ENCODE results near the gene L3MBTL3. TPM values are rescaled to one million over a fixed set of nuclear protein-coding genes. Genes with fewer than 3 reads are reported as not detected.

L3MBTL3 gene
- total RNA-seq, 1 experiment from 2014 or later = 3.1 TPM

DNA sequence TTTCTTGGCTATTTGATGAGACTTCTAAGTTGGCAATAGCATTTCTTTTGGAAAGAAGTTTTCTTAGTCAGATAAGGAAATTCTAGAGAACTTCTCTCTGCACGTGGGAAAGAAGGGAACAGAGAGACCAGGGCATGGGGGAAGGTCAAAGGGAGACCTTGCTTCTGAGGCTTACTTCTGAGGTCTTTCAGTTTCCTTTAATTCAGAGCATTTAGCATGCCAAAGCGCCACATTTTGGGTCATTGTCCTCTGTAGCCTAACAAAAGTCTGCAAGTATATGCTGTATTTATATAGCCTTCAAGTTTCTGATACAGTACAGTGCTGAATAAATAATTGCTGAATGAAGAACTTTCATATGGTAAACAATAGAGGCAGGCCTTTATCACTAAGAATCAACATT, 108.8 kb downstream of the L3MBTL3 start:
- no peak overlapping the region for H3K4me3 ChIP-seq (ENCODE audit: low read length)
- no peak overlapping the region for H2AFZ ChIP-seq (ENCODE audit: low read length)
- no peak overlapping the region for H3K9ac ChIP-seq (ENCODE audit: low read length)
- no peaks in the 10 kb centered on the region for H3K9me2 ChIP-seq (replicated peaks; ENCODE audit: low read length)
- no peaks in the 10 kb centered on the region for H3K4me1 ChIP-seq (ENCODE audit: insufficient read depth, low read length)
- no peaks in the 10 kb centered on the region for H3K9me3 ChIP-seq (ENCODE audit: low read length)
- no peak overlapping the region for H3K4me2 ChIP-seq (ENCODE audit: low read length)
- H3K79me2 ChIP-seq (ENCODE audit: low read length) = no peaks in the 10 kb centered on the region
- POLR2A ChIA-PET (ENCODE audit: unreplicated experiment) = no interaction called here
- DNase-seq = no peak
- intact Hi-C loops (cut with micrococcal nuclease) = no loop called here
- no peak for ATAC-seq
- H3K36me3 ChIP-seq (ENCODE audit: low read depth, low read length) = no peaks in the 10 kb centered on the region
- no TSS peak for BruUV-seq (replicated peaks)
- CTCF ChIA-PET = no interaction called here
- H3F3A ChIP-seq (ENCODE audit: low read length, unreplicated experiment) = no peaks in the 10 kb centered on the region
- no peaks in the 10 kb centered on the region for H4K20me1 ChIP-seq (ENCODE audit: low read length)
- H3K27ac ChIP-seq (ENCODE audit: low read length) = no peak overlapping the region
- no peaks in the 10 kb centered on the region for H3K27me3 ChIP-seq (ENCODE audit: low read length)
- TF ChIP-seq, protein P1, sequence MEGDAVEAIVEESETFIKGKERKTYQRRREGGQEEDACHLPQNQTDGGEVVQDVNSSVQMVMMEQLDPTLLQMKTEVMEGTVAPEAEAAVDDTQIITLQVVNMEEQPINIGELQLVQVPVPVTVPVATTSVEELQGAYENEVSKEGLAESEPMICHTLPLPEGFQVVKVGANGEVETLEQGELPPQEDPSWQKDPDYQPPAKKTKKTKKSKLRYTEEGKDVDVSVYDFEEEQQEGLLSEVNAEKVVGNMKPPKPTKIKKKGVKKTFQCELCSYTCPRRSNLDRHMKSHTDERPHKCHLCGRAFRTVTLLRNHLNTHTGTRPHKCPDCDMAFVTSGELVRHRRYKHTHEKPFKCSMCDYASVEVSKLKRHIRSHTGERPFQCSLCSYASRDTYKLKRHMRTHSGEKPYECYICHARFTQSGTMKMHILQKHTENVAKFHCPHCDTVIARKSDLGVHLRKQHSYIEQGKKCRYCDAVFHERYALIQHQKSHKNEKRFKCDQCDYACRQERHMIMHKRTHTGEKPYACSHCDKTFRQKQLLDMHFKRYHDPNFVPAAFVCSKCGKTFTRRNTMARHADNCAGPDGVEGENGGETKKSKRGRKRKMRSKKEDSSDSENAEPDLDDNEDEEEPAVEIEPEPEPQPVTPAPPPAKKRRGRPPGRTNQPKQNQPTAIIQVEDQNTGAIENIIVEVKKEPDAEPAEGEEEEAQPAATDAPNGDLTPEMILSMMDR (conservative IDR thresholded peaks at IDR 0.05; ENCODE audit: low read depth, low read length) = no peak
- no peak for TF ChIP-seq EZH2 (IDR thresholded peaks at IDR 0.05; ENCODE audit: low read length, unreplicated experiment)

DNA sequence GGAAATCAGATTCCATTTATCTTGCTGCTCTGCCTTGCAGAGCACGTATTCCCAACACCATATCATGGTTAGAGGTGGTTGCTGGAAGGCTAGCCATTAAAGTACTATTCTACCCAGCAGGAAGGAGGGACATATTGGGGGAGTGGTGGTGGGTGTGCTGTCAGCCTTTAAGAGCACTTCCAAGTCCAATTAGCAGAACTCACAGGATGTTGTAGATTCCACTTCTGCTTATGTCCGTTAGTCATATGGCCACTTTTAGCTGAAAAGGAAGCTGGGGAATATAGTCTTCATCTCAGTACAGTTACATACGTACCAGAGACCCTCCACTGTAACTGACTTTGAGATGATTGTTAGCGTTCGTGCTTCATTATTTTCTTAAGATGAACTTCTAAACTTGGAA, 109.9 kb downstream of the L3MBTL3 start:
- BruUV-seq (replicated peaks) = no TSS peak
- Histone ChIP-seq H3K9me2 (replicated peaks; ENCODE audit: low read length) (no peaks in the 10 kb centered on the region), H3K4me1 (ENCODE audit: insufficient read depth, low read length) (no peaks in the 10 kb centered on the region), H3K9ac (ENCODE audit: low read length) (no peak overlapping the region), H3K9me3 (ENCODE audit: low read length) (no peaks in the 10 kb centered on the region), H3K27me3 (ENCODE audit: low read length) (no peaks in the 10 kb centered on the region), H3K36me3 (ENCODE audit: low read depth, low read length) (no peaks in the 10 kb centered on the region), H2AFZ (ENCODE audit: low read length) (no peak overlapping the region), H3F3A (ENCODE audit: low read length, unreplicated experiment) (no peaks in the 10 kb centered on the region), H3K27ac (ENCODE audit: low read length) (no peak overlapping the region), H4K20me1 (ENCODE audit: low read length) (no peaks in the 10 kb centered on the region), H3K4me3 (ENCODE audit: low read length) (no peak overlapping the region), H3K79me2 (ENCODE audit: low read length) (no peaks in the 10 kb centered on the region), H3K4me2 (ENCODE audit: low read length) (no peak overlapping the region)
- TF ChIP-seq EZH2 (IDR thresholded peaks at IDR 0.05; ENCODE audit: low read length, unreplicated experiment) = no peak
- TF ChIP-seq, protein P1 (conservative IDR thresholded peaks at IDR 0.05; ENCODE audit: low read depth, low read length) = no peak
- TF ChIP-seq EZH2phosphoT487 (IDR thresholded peaks at IDR 0.05; ENCODE audit: borderline replicate concordance, low read length) = no peak
- ATAC-seq = no peak
- DNase-seq = no peak
- ChIA-PET CTCF (no interaction called here), POLR2A (ENCODE audit: unreplicated experiment) (no interaction called here)
- intact Hi-C loops (cut with micrococcal nuclease) = no loop called here

DNA sequence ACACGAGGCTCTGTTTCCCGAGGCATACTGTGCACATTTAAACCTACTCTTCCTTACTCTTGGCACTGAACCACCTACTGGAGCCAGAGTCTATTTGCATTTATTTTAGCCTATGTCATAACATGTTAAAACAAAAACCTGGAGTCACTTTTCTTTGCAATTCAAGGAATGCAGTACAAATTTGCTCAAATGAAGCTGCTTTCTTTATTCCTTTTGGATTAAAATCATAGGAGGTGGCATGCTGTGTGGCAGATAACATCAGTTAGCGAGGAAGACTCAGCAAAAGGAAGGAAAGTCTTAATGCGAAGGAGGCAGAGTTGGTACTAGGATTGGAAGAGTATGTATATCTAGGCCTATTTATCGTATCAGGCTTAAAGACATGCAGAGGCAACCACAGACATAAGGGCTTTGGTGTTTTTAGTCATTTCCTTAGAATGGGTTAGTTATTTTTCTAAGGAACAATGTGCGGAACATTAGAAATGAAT, 111.4 kb downstream of the L3MBTL3 start:
- H3K9ac ChIP-seq (ENCODE audit: low read length) = no peak overlapping the region
- H3K27me3 ChIP-seq (ENCODE audit: low read length) = no peaks in the 10 kb centered on the region
- ATAC-seq (no peak), DNase-seq (no peak)
- H3K9me3 ChIP-seq (ENCODE audit: low read length) = no peaks in the 10 kb centered on the region
- H3F3A ChIP-seq (ENCODE audit: low read length, unreplicated experiment) = no peaks in the 10 kb centered on the region
- no TSS peak for BruUV-seq (replicated peaks)
- H3K79me2 ChIP-seq (ENCODE audit: low read length) = no peaks in the 10 kb centered on the region
- H4K20me1 ChIP-seq (ENCODE audit: low read length) = no peaks in the 10 kb centered on the region
- intact Hi-C loops (cut with micrococcal nuclease) = no loop called here
- no peak overlapping the region for H3K4me3 ChIP-seq (ENCODE audit: low read length)
- no peak overlapping the region for H3K27ac ChIP-seq (ENCODE audit: low read length)
- CTCF ChIA-PET = no interaction called here
- H3K9me2 ChIP-seq (replicated peaks; ENCODE audit: low read length) = no peaks in the 10 kb centered on the region
- POLR2A ChIA-PET (ENCODE audit: unreplicated experiment) = no interaction called here
- TF ChIP-seq EZH2phosphoT487 (IDR thresholded peaks at IDR 0.05; ENCODE audit: borderline replicate concordance, low read length) = no peak
- TF ChIP-seq EZH2 (IDR thresholded peaks at IDR 0.05; ENCODE audit: low read length, unreplicated experiment) = no peak
- TF ChIP-seq, protein P1 (conservative IDR thresholded peaks at IDR 0.05; ENCODE audit: low read depth, low read length) = no peak
- no peak overlapping the region for H2AFZ ChIP-seq (ENCODE audit: low read length)
- H3K36me3 ChIP-seq (ENCODE audit: low read depth, low read length) = no peaks in the 10 kb centered on the region
- no peaks in the 10 kb centered on the region for H3K4me1 ChIP-seq (ENCODE audit: insufficient read depth, low read length)
- no peak overlapping the region for H3K4me2 ChIP-seq (ENCODE audit: low read length)
